ENCODE results near the gene DHX36. TPM values are rescaled to one million over a fixed set of nuclear protein-coding genes. Genes with fewer than 3 reads are reported as not detected.
A peak's percentile ranks its signal among the peaks of the same experiment; 100 is the strongest.

DHX36 gene
- total and polyA plus RNA-seq, 2 of the 4 experiments (the other 2 are of a cell fraction) = 27.1 to 30.2 TPM

- H3K9ac ChIP-seq (ENCODE audit: low read depth, low read length) = no peak overlapping the region
- DNase-seq (peak; percentile 15), ATAC-seq (ENCODE audit: low read depth) (peak; percentile 48)
- peak overlapping the region; percentile 43; the same call in 1 of the 2 replicates for H3K4ac ChIP-seq (ENCODE audit: low read depth, low read length)
- H3K27ac ChIP-seq (ENCODE audit: insufficient read depth, low read length) = no peak overlapping the region
- no peak overlapping the region for H2AK9ac ChIP-seq (replicated peaks; ENCODE audit: low read depth, low read length, poor library complexity)
- H3K23ac ChIP-seq (ENCODE audit: low read depth, low read length) = no peak overlapping the region
- H3K9me3 ChIP-seq (ENCODE audit: control insufficient read depth, insufficient read depth, low read length) = no peaks in the 10 kb centered on the region
- peak overlapping the region; percentile 88; the same call in 1 of the 2 replicates for H3K18ac ChIP-seq (ENCODE audit: low read depth, low read length)
- no peak overlapping the region for H4K8ac ChIP-seq (ENCODE audit: low read depth in 2 of 2, low read length in 2 of 2)
- peaks cover 6% of the 10 kb centered on the region; the same call in 1 of the 2 replicates for H3K9me1 ChIP-seq (ENCODE audit: insufficient read depth, low read length)
- intact Hi-C loops (cut with micrococcal nuclease) = no loop called here
- no TSS peak for BruUV-seq (replicated peaks)
- no peaks in the 10 kb centered on the region for H3K36me3 ChIP-seq (ENCODE audit: control insufficient read depth, insufficient read depth, low read length)
- H2BK15ac ChIP-seq (ENCODE audit: low read depth, low read length) = no peak overlapping the region
- H3K56ac ChIP-seq (ENCODE audit: extremely low read depth, insufficient read depth, low read length) = no peak overlapping the region
- H4K20me1 ChIP-seq (ENCODE audit: insufficient read depth, low read length) = no peaks in the 10 kb centered on the region
- H3K4me2 ChIP-seq (ENCODE audit: low read depth, low read length) = peak overlapping the region; percentile 51; the same call in 1 of the 2 replicates
- CTCF ChIA-PET = interaction anchor here (1.3 kb wide), 1 partner anchor 10 kb away, joined by 4 read pairs; no protein-coding TSS in a partner anchor
- H2AK5ac ChIP-seq (ENCODE audit: low read depth, low read length) = no peak overlapping the region
- no peak overlapping the region for H3K4me3 ChIP-seq (ENCODE audit: insufficient read depth, low read depth, low read length)
- H2BK5ac ChIP-seq (ENCODE audit: low read depth, low read length, poor library complexity, severe bottlenecking) = no peak overlapping the region
- H2BK120ac ChIP-seq (ENCODE audit: low read depth, low read length) = no peak overlapping the region
- H3K14ac ChIP-seq (replicated peaks; ENCODE audit: low read depth, low read length) = no peak overlapping the region
- no peak overlapping the region; the same call in 1 of the 2 replicates for H4K5ac ChIP-seq (ENCODE audit: low read depth, low read length)
- dilution Hi-C loops (cut with HindIII; ENCODE audit: low sequenced_read_pairs, unreplicated experiment) = no loop called here
- peaks cover 3% of the 10 kb centered on the region; the same call in 1 of the 2 replicates for H3K4me1 ChIP-seq (ENCODE audit: control insufficient read depth, insufficient read depth, low read length)
- no peak overlapping the region for H2AFZ ChIP-seq (replicated peaks; ENCODE audit: low read length, poor library complexity)
- no peaks in the 10 kb centered on the region for H3K79me1 ChIP-seq (ENCODE audit: low read depth in 1 of 2, low read length in 2 of 2)
- H4K91ac ChIP-seq (ENCODE audit: insufficient read depth, low read depth, low read length) = no peak overlapping the region
- H2BK20ac ChIP-seq (ENCODE audit: low read depth, low read length) = no peak overlapping the region
- H3K27me3 ChIP-seq (ENCODE audit: control insufficient read depth, insufficient read depth, low read length) = no peaks in the 10 kb centered on the region
- TF ChIP-seq MAZ (IDR thresholded peaks at IDR 0.05; ENCODE audit: borderline replicate concordance, low read depth, low read length) = no peak
- in situ Hi-C loops (cut with MboI; ENCODE audit: low sequenced_read_pairs) = loop anchor here (25.0 kb wide), 1 partner anchor 1231 kb away; no protein-coding TSS in a partner anchor
- POLR2A ChIA-PET (ENCODE audit: unreplicated experiment) = no interaction called here
- no CpG with 5 or more reads among the region's 2 CpGs for WGBS, 2 experiments (ENCODE audit: extremely low coverage in 2 of 2, insufficient read length in 1 of 2)
Measured at GRCh38 chr3:154243353-154243752, 80.9 kb downstream of the DHX36 start.

Data from IMR-90 (cell line).